Glomerular visceral epithelial cell (primary cell): Measurements from ENCODE around the gene BMAL1.

Experiments used
- DNase-seq: peaks from one replicate; pipeline ENCODE4 v3.0.0-alpha.2; 2016; ENCODE audit errors: extremely low spot score

The BMAL1 gene

DNA sequence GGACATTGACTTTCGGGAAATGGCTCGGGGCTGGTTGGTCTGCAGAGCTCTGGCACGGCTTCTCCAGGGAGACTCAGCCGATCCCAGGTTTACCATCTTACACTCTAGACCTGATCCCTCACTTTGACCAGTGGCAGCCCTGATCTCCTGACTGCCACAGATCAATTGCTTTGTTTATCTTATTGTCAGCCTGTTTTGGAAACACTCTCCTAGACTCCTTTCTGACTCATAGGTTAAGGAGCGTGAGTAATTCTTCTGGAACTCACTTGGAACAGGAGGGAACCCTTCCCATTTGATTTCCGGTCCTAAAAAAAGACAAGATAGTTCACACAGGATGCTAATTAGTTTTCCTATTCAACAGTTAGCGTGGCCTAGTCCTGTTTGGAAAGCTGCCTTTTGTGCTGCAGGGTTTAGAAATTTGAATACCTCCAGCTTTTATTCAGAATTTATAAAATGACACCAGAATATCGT lies 16.0 kb upstream of the BMAL1 start:
- peak; percentile 81 for DNase-seq

DNA sequence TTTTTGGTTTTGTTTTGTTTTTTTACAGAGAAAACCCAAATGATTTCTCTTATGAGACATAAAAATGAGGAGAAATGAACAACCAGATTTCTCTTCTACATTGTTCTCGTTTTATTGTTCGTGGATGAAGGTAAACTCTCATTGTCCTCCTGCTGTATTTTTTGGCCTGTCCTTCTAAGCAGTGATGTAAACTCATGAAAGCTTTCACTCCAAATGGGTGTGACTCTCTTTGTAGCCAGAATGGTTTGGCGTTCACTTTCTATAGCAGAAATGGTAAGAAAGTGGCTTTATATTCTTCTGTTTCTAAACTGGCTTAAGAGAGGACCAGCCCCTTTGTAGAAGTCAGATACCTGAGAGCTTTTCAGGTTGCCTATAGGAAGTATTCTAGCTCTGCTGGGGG lies 15.5 kb upstream of the BMAL1 start:
- DNase-seq: no peak

DNA sequence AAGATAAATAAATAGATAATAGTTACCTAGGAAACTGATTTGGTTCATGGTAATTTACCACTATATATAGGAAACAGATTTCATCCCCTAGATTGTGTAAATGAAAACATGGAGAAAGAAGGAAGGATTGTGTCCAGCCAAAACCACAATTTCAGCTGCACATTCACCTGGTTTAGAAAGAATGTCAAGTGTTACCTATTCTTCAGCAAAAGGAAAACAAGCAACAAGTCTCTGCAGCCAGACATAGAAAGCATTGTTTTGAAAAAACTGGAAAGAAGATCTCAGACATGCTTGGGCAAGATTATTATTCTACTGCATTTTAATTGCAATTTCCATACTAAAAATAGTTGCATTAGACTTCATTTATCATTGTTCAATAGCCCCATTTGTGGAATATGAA lies 8.8 kb upstream of the BMAL1 start:
- DNase-seq: no peak

GRCh38 chr11:13269775-13270174 lies 7.8 kb upstream of the BMAL1 start:
- DNase-seq: peak; percentile 14

GRCh38 chr11:13271060-13271693 lies 6.4 kb upstream of the BMAL1 start:
- no peak for DNase-seq

DNA sequence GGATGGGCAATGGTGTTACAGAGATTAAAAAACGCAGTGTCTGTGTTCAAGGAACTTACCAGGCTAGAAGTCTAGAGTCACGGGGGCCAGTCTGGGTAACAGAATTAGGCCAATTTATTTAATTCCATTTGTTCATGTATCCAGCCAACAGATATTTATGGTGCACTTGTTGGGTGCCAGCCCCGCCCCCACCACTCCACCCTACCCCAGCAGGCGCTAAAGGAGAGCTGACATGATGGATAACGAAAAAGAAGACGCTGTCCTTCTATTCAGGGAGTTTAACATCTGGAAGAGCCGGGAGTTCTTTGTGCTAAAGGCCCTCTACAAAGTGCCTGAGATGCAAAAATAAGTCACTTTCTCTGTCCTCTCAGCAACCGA lies 1.1 kb upstream of the BMAL1 start:
- no peak for DNase-seq

DNA sequence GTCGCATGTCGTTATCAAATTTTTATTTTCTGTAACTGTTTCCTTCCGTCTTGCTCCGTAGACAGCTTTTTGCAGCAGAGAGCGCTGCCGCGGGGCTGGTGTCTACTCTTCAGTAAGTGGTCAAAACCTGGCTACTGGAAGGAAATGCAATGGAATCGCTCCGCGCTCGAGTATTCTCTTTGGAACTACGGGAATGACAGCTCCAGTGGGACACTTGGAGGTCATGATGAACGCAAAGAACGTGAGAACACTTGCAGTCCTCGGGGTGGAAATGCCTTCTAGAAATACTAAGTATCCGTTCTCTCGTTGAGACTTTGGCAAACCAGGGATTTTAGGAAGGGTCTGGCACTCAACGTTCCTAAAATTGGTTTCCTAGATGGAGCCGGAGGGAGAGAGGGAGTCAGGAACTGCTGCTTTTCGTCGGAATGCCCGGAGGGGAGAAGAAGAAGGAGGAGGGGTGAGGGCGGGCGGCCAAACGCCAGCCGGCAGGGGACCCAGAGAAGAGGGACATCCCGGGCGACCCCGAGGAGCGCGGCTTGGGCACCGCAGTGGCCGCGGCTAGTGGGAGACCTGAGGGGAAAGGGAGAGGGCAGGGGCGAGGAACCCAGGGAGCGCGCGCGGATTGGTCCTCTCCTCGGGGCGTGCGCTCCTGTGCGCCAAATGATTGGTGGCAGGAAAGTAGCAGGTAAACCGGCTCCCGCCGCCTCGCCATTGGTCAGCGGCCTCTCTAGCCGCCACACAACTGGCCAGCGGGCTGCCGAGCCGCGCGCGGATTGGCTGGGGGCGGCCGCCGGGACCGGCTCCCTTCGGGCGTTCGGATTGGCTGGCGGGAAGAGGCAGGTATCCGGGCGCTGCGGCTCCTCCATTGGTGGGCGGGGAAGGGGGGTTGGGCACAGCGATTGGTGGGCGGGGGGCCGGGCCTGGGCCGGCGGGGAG lies 490 bp upstream of the BMAL1 start:
- peak; percentile 99 for DNase-seq

DNA sequence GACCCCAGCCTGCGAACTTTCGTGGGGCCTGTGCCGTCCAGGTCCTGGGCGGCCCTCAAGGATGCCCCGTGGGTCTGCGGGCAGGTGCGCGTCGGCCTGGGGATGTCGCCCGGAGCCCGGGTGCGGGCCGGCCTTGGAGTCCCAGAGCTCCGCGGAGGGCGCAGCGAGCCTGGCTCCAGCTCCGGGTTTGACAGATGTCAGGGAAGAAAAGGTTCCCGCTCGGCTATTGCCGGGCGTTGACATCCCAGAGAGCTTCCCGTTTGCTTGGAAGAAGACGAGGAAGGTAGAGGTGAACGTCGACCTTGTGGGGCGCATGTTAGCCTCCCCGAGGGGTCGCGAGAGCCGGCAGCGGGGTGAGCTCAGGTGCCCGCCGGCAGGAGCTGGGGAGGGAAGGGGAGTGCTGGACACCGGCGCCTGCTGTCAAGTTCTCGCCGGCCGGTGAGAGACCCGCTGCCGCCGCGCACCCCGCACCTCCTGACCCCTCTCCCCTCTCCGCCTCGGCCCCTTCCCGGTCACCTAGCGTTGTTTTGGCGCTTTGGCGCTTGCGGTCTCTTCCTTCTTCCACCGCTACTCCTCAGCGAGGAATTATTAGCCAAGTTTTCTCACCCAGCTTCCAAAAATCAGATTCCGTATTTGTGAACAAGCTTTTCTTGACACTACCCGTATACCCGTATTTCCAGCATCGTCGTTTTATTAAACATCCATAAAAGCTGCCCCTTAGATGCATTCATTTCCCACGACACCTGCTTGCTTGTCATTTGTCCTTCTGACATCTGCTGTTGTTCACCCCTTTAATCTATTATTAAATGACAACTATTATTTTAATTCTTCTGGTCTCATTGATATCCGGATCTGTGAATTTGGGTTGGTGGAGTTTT lies 1.3 kb downstream of the BMAL1 start:
- DNase-seq: no peak

DNA sequence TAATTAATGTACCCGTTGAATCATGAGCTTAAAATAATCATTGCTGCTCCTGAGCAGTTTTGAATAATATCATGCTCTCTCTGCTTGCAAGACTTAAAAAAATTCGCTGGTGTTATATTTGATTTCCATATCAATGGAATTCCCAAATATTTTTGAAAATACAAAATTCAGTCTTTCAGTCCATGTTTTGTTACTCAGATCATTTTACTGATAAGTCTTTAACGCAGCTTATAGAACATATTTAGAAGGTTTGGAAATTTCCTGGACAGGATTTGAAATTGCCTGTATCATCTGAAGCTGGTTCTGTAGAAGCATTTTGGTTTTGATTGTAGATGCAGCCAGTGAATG lies 1.9 kb downstream of the BMAL1 start:
- no peak for DNase-seq

GRCh38 chr11:13280092-13280722 lies 2.6 kb downstream of the BMAL1 start:
- DNase-seq: no peak

DNA sequence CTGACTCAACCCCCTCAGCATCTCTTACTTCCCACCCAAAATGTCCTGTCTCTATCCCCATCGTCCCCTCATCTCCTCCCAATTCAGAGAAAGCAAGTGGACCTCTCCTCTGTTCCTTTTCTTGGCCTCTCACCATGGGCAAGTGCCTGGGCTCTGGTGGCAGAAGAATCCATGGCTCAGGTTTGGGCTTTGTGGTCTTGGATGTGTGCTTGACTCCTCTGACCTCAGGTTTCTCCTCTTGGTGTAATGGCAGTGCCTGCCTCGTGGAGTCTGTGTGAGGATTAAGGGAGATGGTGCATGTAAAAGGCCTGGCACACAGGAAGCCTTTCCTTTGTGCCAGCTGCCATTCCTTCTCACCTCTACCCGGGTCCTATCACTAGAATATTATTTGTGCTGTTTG lies 3.2 kb downstream of the BMAL1 start:
- no peak for DNase-seq

DNA sequence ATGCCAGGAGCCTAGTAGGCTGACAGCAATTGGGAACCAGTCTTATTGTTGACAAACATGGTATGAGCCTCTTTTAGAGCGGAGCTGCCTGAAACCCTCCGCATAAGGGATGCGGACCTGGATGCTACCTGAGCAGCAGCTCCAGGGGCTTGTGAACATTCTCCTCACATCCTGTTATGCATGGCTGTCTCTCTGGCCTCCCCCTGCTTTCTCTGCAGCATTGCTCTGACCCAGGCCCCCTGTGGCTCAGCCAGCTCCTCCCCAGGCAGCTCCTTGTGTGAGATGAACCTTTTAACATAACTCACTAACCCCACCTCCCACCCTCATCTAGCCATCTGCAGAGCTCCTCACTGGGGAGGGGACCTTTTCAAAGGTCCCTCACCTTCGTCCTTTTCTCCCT lies 6.0 kb downstream of the BMAL1 start:
- no peak for DNase-seq

DNA sequence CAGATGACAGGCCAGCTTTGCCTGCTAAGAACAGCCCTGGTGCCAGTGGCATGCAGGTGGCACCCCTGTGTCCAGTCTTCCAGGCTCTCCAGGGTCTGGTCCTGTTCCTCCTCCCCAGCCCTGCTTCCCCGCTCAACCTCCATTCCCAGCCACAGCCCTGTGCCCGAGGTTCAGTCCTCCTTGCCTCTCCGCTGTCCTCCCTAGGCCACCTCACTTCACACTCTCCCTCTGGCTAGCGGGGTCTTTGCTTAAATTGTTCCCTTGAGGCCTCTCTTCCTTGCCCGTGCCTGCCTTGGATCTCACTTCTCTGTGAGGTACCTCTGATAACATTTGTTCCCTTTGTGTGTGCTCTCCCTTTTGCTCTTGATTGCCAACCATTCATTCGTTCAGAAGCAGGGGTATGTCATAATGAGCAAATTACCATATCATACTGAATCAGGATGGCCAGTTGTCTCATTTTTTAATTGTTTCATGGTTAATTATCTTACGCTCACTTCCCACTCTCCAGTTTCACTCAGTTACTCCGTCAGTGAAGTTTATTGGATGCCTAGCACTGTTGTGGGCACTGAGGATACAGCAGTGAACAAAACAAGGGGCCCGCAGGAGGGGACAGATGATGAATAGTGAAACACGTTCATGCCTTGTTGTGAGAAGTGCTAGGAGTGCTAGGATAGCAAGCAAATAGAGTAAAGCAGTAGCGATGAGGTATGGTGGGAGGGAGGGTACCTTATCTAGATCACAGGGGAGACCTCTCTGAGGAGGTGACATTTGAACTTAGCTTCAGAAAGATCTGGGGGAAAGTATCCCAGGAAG lies 7.4 kb downstream of the BMAL1 start:
- no peak for DNase-seq

GRCh38 chr11:13286279-13286821 lies 8.8 kb downstream of the BMAL1 start:
- no peak for DNase-seq

DNA sequence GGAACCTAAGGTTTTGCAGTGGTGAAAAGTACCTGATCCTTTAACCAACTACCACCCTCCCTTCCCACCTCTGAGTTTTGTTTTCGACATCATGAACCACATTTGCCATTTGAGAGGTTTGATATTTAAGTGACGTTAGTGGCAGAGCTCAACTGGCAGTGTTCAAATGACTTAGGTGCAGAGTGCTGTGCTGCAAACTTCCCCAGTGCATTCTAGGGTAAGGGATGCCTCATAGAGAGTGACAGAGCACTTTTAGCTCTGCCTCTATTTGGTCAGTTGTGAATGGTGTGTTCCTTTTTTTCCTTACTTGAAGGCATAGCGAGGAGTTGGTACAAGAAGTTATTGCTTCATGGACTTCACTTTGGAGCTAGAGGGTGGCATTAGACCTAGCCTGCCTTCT lies 9.4 kb downstream of the BMAL1 start:
- no peak for DNase-seq

DNA sequence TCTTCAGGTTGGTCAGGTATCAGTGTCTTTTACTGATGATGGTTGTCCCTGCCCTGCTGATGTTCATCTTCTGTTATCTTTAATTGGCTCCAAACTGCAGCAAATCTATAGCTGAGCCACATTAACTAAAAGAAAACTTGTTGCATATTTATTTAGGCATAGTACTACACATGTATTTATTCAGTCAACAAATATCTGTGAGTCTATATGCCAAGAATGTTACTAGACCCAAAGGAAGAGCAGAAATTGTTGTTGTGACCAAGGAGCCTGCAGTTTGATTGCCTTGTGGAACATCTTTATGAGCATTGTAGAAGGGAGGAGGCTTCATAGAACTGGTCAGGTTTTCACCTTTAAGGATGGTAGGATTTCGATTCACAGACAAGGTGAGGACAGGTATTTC lies 10.1 kb downstream of the BMAL1 start:
- no peak for DNase-seq

GRCh38 chr11:13288375-13289029 lies 10.9 kb downstream of the BMAL1 start:
- DNase-seq: peak; percentile 29

DNA sequence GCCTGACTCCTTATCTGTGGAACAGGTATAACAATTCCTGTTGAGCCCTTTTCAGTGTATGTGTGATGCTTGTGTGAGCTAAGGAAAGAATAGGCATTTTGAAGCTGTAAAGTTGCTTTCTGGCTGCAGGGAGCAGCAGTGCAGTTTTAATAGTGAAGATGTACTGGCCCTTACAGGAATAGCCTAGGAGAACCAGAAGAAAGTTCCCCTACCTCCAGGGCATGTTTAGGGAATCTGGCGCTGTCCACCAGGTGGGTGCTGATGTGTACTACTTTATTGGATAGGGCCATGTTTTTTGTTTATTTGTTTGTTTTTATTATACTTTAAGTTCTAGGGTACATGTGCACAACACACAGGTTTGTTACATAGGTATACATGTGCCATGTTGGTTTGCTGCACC lies 11.5 kb downstream of the BMAL1 start:
- peak; percentile 30 for DNase-seq

GRCh38 chr11:13290221-13290980 lies 12.8 kb downstream of the BMAL1 start:
- no peak for DNase-seq
